Kidney epithelial cell (primary cell): ENCODE results near the gene ADCYAP1R1. TPM values are rescaled to one million over a fixed set of nuclear protein-coding genes. Genes with fewer than 3 reads are reported as not detected.

Source experiments
- DNase-seq: peaks from one replicate; pipeline ENCODE4 v3.0.0-alpha.2; 2010; ENCODE audit warnings: low read depth
- H3K27me3 ChIP-seq: 2 replicates; pipeline ENCODE4 v1.6.0; 2011; ENCODE audit warnings: low read length; ENCODE audit not compliant: control insufficient read depth, insufficient read depth
- H3K36me3 ChIP-seq: 2 replicates; pipeline ENCODE4 v1.5.1; 2011; ENCODE audit warnings: low read length; ENCODE audit not compliant: control insufficient read depth, insufficient read depth
- H3K4me3 ChIP-seq: 2 replicates; pipeline ENCODE4 v1.5.1; 2011; ENCODE audit warnings: low read depth, mild to moderate bottlenecking, control low read depth, low read length
- CTCF ChIP-seq: IDR thresholded peaks from 2 replicates; pipeline ENCODE4 v1.5.1; 2011; ENCODE audit warnings: mild to moderate bottlenecking, moderate library complexity, low read length, control low read depth, inconsistent platforms; ENCODE audit not compliant: insufficient read depth, poor library complexity, severe bottlenecking
- total RNA-seq: library from RNA; depleted of rRNA; stranded (reverse); fragments of >200 nt; gene quantifications from 2 replicates; pipeline ENCODE4 v1.2.3, GENCODE V29; 2015

ADCYAP1R1 gene
- total RNA-seq, 1 donor from 2014 or later = not detected

- no peak for TF ChIP-seq CTCF
- Histone ChIP-seq H3K36me3 (no peaks in the 10 kb centered on the region), H3K4me3 (no peak overlapping the region), H3K27me3 (no peaks in the 10 kb centered on the region)
- no peak for DNase-seq
Observed at GRCh38 chr7:31007634-31008033, 44.5 kb upstream of the ADCYAP1R1 start.

GRCh38 chr7:31014826-31015225 is 37.3 kb upstream of the ADCYAP1R1 start:
- DNase-seq = no peak
- no peak for TF ChIP-seq CTCF
- H3K36me3 ChIP-seq = no peaks in the 10 kb centered on the region
- H3K27me3 ChIP-seq = peaks cover 2% of the 10 kb centered on the region
- no peak overlapping the region for H3K4me3 ChIP-seq

- DNase-seq = no peak
- H3K36me3 ChIP-seq = no peaks in the 10 kb centered on the region
- H3K4me3 ChIP-seq = no peak overlapping the region
Observed at GRCh38 chr7:31017032-31017675, 35.0 kb upstream of the ADCYAP1R1 start.

GRCh38 chr7:31017721-31018120 is 34.4 kb upstream of the ADCYAP1R1 start:
- TF ChIP-seq CTCF = no peak
- no peak for DNase-seq
- Histone ChIP-seq H3K27me3 (peaks cover 2% of the 10 kb centered on the region), H3K4me3 (no peak overlapping the region), H3K36me3 (no peaks in the 10 kb centered on the region)

More at GRCh38 chr7:31017032-31017675, 35.0 kb upstream of the ADCYAP1R1 start:
- peaks cover 2% of the 10 kb centered on the region for H3K27me3 ChIP-seq
- TF ChIP-seq CTCF = no peak

GRCh38 chr7:31019509-31019908 is 32.6 kb upstream of the ADCYAP1R1 start:
- no peak for TF ChIP-seq CTCF
- Histone ChIP-seq H3K4me3 (no peak overlapping the region), H3K27me3 (peaks cover 2% of the 10 kb centered on the region), H3K36me3 (no peaks in the 10 kb centered on the region)
- no peak for DNase-seq

- no peaks in the 10 kb centered on the region for H3K36me3 ChIP-seq
- no peak for TF ChIP-seq CTCF
- no peaks in the 10 kb centered on the region for H3K27me3 ChIP-seq
- no peak for DNase-seq
- no peak overlapping the region for H3K4me3 ChIP-seq
Observed at GRCh38 chr7:31020161-31020560, 31.9 kb upstream of the ADCYAP1R1 start.
